COLO829 (cell line): ENCODE measurements around the gene TNS1.

Source experiments
- DNase-seq: peaks from one replicate; pipeline ENCODE4 v3.0.0; 2012; ENCODE audit warnings: low spot score

Gene TNS1

DNA sequence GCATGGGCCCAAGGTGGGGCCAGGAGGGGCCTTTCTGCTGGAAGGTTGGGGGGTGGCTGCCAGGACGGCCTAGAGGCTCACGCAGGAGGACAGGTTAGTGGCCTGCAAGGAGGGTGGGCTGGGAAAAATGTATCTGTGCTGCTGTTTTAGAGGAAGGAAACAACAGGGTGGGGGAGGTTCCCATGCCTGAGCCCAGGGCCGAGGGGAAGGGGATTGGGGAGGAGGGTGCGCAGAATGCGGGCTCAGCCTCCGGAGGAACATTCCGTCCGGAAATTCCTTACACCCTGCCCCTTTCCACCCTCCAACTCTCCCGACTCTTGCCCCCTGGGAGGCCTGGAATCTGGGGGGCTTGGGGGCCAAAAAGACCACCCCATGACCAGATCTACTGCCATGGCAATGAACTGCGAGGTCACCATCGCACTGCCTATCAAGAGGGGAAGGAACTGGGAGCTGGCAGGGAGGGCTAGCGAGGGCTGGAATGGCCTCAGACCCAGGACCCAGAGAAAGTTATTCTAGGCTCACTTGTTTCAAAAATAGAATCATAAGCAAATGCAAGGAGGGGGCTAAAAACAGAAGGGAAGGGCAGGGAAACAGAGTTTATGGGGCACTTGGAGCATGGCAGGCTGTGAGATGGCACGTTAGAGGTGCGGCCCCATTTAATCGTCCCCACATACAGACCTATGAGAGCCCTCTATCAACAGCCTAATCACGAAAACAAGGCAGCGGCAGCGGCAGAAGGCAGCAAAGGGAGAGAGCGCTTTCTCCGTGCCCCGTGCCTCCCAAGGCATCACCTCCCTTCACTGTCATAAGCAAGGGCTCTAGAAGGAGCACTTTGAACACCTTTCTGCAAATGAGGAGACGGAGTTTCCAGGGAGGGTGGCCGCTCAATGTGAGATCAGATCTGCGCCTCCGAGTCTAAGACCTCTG, 90.4 kb downstream of the TNS1 start:
- no peak for DNase-seq

- DNase-seq, result no peak
These were observed 91.3 kb downstream of the TNS1 start for GRCh38 chr2:217911283-217912097.

DNA sequence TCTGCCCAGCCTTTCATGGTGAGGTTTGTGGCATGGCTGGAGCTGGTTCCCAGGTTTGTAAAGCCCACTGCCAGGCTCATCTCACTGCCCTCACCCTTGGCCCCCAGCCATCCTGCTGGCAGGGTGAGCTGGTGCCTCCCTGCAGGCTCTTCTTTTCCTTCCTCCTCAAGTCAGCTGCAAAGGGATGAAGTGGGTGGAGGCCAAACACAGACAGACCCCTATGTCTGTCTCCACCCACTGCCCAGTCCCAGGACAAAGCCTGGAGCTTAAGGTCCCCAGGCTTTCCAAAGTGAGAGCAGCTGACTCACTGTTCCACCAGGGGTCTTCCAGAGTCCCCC, 92.0 kb downstream of the TNS1 start:
- no peak for DNase-seq

DNA sequence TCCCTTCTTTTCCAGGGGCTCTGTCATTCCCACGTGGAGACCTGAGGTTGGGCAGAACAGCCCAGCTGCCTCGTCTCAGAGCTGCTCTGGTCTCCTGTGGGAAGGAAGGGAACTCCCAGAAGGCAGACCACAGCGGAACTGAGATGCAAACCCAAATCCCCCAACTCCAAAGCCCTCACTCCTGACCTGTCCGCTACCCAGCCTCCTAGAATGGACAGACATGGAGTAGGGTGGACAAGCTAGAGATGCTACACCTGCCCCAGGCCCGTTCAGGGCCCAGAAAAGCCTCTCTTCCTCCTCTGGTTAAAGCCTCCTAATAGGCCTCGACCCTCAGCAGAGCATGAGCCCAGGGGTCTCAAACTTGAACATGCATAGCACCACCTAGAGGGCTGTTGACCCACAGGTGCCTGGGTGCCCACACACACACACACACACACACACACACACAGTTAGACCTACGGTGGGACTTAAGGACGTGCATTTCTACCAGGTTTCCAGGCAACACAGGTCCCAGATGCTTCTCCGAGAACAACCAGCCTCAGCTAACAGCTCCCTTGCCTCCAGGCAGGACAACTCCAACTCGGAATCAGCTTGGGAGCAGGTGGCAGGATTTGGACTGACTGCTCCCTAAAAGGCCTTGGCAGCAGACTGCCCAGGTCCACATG, 93.5 kb downstream of the TNS1 start:
- no peak for DNase-seq

DNA sequence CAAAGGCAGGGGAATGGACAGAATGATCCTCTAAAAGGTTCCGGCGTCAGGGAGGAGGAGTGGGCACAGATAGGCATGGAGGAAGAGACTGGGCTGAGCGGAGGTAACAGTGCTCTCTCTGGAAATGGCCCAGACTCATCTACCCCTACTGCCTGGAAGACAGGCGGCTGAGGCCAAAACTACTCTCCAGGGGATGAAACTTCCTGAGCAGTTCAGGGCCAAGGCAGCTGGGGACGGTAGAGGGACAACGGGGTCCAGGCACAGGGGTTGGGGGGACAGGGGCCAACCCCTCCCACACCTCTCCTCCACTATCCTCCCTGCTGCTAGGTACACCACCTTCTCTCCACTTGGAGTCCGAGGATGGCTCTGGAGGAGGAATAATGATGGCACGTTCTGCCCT, 94.3 kb downstream of the TNS1 start:
- DNase-seq, result no peak

GRCh38 chr2:217907266-217907665, 95.5 kb downstream of the TNS1 start:
- no peak for DNase-seq

DNA sequence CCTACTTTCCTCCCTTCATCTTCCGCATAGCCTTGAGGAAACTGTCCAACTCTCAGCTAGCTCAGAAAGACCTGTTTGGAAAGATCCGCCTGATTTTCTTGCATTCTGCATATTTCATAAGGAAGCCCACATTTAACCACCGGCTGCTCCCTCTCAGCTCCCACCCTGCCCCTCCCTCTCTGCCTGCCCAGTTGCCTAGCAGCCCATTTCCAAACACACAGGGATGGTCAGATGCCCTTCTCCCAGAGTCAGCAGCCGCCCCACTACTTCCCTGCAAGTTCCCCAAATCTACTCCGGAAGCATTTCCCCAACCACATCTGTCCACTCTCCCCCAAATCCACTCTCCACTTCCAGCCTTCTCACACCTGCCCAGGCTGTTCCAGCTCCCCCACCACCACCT, 96.0 kb downstream of the TNS1 start:
- DNase-seq, result no peak

- no peak for DNase-seq
These were observed 96.9 kb downstream of the TNS1 start for GRCh38 chr2:217905896-217906295.

DNA sequence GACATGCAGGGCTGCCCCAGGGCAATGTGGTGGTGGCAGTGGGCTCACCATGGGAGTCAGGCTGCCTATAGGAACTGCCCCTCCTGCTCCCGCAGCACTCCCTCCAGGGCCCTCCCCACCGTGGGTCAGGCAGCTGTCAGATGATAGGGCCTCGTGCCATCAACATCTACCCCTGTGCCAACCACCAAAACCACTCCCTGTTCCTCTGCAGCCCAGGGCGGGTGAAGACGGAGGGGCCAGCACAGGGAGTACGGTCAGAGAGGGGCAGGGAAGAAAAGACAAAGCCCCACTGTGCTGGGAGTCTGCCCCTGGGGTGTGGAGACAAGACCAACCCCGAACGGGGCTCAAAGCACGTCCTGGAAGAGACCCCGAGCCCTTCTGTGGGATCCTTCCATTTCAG, 97.4 kb downstream of the TNS1 start:
- DNase-seq, result no peak

DNA sequence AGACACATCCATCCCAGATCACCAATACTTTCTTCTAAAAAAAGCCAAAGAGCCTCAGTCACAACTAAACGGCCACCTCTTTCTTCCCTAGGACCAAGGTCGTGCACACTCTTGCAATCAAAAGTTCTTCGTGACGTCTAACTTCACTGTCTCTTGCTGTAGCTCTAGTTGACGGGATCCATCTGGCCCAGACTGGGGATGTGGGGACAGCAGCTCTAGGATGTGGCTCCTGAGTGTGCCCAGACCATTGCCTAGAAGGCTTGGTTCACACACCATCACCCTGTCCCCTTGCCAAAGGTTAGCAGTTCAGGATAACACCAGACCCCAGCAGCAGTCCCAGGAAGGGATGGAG, 98.2 kb downstream of the TNS1 start:
- DNase-seq, result no peak

- DNase-seq, result no peak
These were observed 98.8 kb downstream of the TNS1 start for GRCh38 chr2:217903859-217904613.

- no peak for DNase-seq
These were observed 99.5 kb downstream of the TNS1 start for GRCh38 chr2:217903142-217903858.

DNA sequence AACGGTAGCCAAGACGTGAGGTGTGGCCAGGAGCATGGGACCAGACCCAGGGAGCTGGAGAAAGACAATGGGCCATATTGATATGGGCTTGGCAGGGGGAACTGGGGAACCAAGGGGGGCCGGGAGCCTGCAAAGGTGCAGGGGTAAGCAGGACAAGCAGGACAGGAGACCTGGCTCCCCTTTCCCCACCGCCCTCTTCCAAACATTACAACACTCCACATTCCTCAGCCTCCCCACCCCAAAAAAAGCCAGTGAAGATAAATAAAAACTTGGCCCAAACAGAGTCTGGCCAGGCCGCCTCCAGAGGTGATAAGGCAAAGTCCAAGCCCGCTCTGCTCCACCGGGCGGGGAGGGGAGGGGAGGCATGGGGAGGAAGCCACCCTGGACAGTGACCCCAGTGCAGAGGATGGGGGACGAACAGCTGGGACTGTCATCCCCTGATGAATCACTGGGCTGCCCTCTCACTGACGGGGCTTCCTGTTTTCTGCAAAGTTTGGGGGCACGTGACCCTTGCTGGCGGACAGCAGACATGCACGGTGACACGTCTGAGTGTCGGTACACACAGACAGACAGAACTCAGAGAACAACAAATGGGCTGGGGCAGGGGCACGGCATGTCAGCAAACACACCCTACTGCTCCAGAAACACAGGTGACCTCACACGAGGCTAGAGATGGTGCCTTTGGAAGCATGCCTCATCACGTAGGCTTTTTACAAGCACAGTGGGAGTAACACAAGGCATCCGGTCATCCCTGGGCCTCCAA, 100.2 kb downstream of the TNS1 start:
- DNase-seq, result no peak

DNA sequence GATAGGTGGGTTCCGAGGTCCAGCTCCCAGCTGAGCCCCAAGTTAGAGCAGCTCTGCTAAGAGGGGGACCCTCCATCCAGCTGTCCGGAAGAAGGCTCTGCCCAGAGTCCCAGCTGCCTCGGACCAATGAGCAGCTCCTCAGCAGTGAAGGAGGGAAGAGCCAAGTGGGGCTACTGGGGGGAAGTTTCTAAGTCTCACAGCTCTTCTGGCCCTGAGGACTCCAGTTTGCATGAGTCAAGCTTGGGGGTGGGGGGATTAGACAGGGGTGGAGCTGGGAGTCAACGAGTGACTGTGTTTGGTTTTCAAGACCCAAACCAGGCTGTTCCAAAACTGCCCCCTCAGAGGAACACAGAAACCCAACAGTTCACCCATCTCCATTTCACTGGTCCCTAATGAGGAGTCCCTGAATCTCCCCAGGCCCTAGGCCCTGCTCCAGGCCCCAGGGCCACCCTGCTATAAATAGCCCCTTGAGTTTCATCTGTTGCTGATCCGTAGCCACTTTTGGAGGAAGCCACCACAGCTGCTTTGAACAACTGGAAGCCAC, 100.9 kb downstream of the TNS1 start:
- no peak for DNase-seq

DNA sequence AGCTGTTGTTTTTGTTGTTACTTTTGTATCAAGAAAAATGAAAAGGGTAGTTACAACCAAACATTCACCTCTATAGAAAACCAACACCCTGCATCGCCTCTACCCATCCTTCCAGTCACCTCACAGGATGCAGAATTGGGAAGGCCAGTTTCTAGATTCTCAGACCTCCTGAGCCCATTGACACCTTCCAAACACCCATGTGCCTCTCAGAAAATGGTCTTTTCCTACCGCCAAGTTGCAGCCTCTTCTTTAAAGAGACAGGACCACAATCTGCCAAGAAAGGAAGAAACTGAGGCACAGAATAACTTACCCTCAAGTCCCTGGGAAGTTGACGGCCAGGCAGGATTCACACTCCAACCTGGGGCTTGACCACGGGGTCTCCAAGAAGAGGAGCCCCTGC, 101.4 kb downstream of the TNS1 start:
- DNase-seq, result no peak

DNA sequence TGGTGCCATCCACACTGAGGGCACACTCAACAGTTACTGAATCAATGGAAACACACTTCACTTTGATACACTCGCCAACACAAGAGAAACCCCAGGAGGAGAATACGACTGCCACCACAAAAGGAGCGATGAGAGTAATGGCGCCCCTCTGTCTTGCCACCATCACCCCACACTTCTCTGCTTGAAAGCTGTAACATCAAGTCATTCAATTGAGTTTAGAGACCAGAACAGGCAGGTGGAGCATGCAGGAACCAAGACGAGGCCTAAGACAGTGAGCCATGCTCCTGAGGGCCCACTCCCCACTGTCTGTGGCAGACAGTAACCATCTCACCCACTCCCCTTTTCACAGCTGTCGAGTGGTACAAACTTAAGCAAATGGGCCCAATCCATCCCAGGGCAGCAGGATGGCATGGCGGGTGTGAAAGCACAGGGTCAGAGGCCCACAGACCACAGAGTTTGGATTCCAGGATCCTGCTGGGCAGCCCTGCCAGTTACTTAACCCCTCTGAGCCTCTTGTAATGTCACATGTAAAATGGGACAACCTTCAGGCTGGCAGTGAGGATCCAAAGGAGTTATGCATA, 101.9 kb downstream of the TNS1 start:
- no peak for DNase-seq

GRCh38 chr2:217900010-217900779, 102.6 kb downstream of the TNS1 start:
- DNase-seq, result no peak

DNA sequence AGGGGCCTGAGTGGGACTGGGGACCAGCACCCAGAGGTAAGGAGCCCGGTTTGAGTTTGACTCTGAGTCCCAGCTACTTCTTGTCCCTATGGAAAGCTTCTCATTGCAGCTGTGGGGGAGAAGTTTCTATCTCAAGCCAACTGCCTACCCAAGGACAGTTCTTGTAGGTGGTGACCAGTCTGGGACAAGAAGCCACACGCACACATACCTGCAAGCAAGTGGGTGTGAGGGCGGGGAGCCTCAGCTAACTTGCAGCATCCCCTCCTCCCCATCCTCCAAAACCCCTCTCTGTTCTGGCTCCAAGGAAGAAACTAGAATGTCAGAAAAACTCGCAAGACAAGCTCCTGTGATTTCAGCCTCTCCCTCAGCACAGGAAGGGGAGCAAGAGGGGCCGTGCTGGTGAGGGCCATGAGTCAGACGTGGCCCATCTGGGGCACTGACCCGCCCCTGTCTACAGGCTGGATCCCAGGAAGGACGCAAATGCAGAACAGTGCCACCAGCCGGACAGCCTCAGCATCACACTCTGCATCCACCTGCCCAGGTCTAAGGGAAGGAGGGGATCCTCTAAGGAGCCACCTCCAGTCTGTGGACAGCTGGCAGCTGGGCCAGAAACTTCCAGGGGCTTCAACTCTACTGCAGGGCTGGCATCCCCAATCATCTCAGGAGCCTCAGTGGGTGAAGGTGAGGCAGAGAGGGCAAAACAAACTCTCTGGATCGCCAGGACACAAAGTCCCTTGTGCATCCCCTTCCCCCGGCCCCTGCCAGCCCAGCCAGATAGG, 103.4 kb downstream of the TNS1 start:
- peak; percentile 36 for DNase-seq
